A549 (cell line): ENCODE results near the gene DISP3. TPM values are rescaled to one million over a fixed set of nuclear protein-coding genes. Genes with fewer than 3 reads are reported as not detected.

Source experiments
- ATAC-seq, 2 experiments: fragments of 200-7000 bp in 1 of 2; fragments of >200 bp in 1 of 2; cut with Nextera tagmentation in 1 of 2; cut with Tn5 transposase in 1 of 2; 3 replicates each; pipeline versions ENCODE4 v1.8.0 to v1.9.1; 2018 to 2020; ENCODE audit warnings: mild to moderate bottlenecking in 1 of 2, moderate library complexity in 1 of 2
- CTCF ChIA-PET: fragments of 300-600 bp; sonication (Branson Sonifier 250); formaldehyde crosslinking; extraction: SDS; loops from one replicate; lab custom pipeline; 2021; ENCODE audit warnings: antibody characterized with exemption, inconsistent platforms; lab: Yijun Ruan, JAX
- POLR2A ChIA-PET: fragments of 350-600 bp; formaldehyde crosslinking; extraction: SDS; loops from one replicate; lab custom pipeline; 2021; ENCODE audit warnings: antibody characterized with exemption, inconsistent platforms; lab: Yijun Ruan, JAX
- DNase-seq, 2 experiments: peaks; one replicate each; pipeline versions ENCODE4 v3.0.0 to v3.0.0-alpha.2; 2011 to 2016; ENCODE audit warnings: low read depth in 1 of 2, low spot score in 1 of 2
- FAIRE-seq: peaks from 2 replicates; lab custom pipeline; 2011; peaks lifted over from hg19 to GRCh38; lab: Jason Lieb, UNC
- H3K27ac ChIP-seq, 2 experiments: fragments of >200 bp; sonication (Bioruptor Twin); formaldehyde crosslinking; 3 replicates each; pipeline ENCODE4 v1.5.1; 2016 to 2017
- H3K4me1 ChIP-seq: fragments of >200 bp; sonication (Bioruptor Twin); formaldehyde crosslinking; 3 replicates; pipeline ENCODE4 v1.6.1; 2016
- H3K4me2 ChIP-seq: fragments of >200 bp; sonication (Bioruptor Twin); formaldehyde crosslinking; 3 replicates; pipeline ENCODE4 v1.6.1; 2016
- H3K4me3 ChIP-seq: fragments of >200 bp; sonication (Bioruptor Twin); formaldehyde crosslinking; 3 replicates; pipeline ENCODE4 v1.5.1; 2016
- H3K9me3 ChIP-seq: fragments of >200 bp; sonication (Bioruptor Twin); formaldehyde crosslinking; 3 replicates; pipeline ENCODE4 v1.6.1; 2016
- BHLHE40 ChIP-seq: IDR thresholded peaks from 2 replicates; pipeline ENCODE4 v1.6.1; 2012; ENCODE audit warnings: low read depth, low read length, inconsistent platforms
- CEBPB ChIP-seq, 2 experiments: fragments of >200 bp in 1 of 2; sonication (Bioruptor Twin) in 1 of 2; formaldehyde crosslinking in 1 of 2; IDR thresholded peaks; 2 replicates each; pipeline ENCODE4 v1.6.1; 2012 to 2016
- EHMT2 ChIP-seq: fragments of 200-600 bp; sonication (generic); IDR thresholded peaks from 2 replicates; pipeline ENCODE4 v1.6.1; 2016; ENCODE audit warnings: antibody characterized with exemption, low read depth, mild to moderate bottlenecking, moderate library complexity
- ESRRA ChIP-seq: fragments of 150-350 bp; IDR thresholded peaks from 2 replicates; pipeline ENCODE4 v1.6.1; 2014; ENCODE audit warnings: mild to moderate bottlenecking, low read length, borderline replicate concordance
- FOSB ChIP-seq: fragments of 250-450 bp; sonication (Bioruptor Pico); IDR thresholded peaks from 2 replicates; pipeline ENCODE4 v1.5.0; 2020; ENCODE audit warnings: mild to moderate bottlenecking, moderate library complexity
- FOSL2 ChIP-seq, 2 experiments: fragments of 450-650 bp in 1 of 2; fragments of >200 bp in 1 of 2; sonication (Bioruptor Twin) in 1 of 2; formaldehyde crosslinking; IDR thresholded peaks; 2 replicates each; pipeline versions ENCODE4 v1.5.0 to v1.6.1; 2016 to 2020; ENCODE audit warnings: mild to moderate bottlenecking in 1 of 2, moderate library complexity in 1 of 2
- GATA3 ChIP-seq: IDR thresholded peaks from 2 replicates; pipeline ENCODE4 v1.6.1; 2012; ENCODE audit warnings: borderline replicate concordance
- HDAC2 ChIP-seq: fragments of 200-600 bp; sonication (generic); IDR thresholded peaks from 2 replicates; pipeline ENCODE4 v1.6.1; 2016
- HEYL ChIP-seq: fragments of 250-450 bp; sonication (Bioruptor Pico); IDR thresholded peaks from 2 replicates; pipeline ENCODE4 v1.8.0; 2021; ENCODE audit warnings: mild to moderate bottlenecking, moderate library complexity
- HOXA7 ChIP-seq: fragments of 250-450 bp; sonication (Bioruptor Pico); IDR thresholded peaks from 2 replicates; pipeline ENCODE4 v1.5.0; 2020; ENCODE audit warnings: mild to moderate bottlenecking, moderate library complexity
- HOXB13 ChIP-seq: fragments of 250-450 bp; sonication (Bioruptor Pico); IDR thresholded peaks from 2 replicates; pipeline ENCODE4 v1.5.0; 2020; ENCODE audit warnings: low read depth, mild to moderate bottlenecking, moderate library complexity
- HOXB5 ChIP-seq: fragments of 250-450 bp; sonication (Bioruptor Pico); IDR thresholded peaks from 2 replicates; pipeline ENCODE4 v1.5.0; 2020; ENCODE audit warnings: mild to moderate bottlenecking, moderate library complexity
- JUNB ChIP-seq: fragments of >200 bp; sonication (Bioruptor Twin); formaldehyde crosslinking; IDR thresholded peaks from 2 replicates; pipeline ENCODE4 v1.6.1; 2016
- KDM1A ChIP-seq: fragments of 200-600 bp; sonication (generic); IDR thresholded peaks from 2 replicates; pipeline ENCODE4 v1.6.1; 2016; ENCODE audit warnings: low read depth, mild to moderate bottlenecking
- KDM5A ChIP-seq: fragments of 200-600 bp; sonication (generic); IDR thresholded peaks from 2 replicates; pipeline ENCODE4 v1.6.1; 2016; ENCODE audit warnings: antibody characterized with exemption, mild to moderate bottlenecking
- NR3C1 ChIP-seq: fragments of >200 bp; sonication (Bioruptor Twin); formaldehyde crosslinking; IDR thresholded peaks from 3 replicates; pipeline ENCODE4 v1.6.1; 2017
- PHF8 ChIP-seq: fragments of 200-600 bp; sonication (generic); IDR thresholded peaks from 2 replicates; pipeline ENCODE4 v1.6.1; 2016; ENCODE audit warnings: low read depth, mild to moderate bottlenecking, antibody characterized with exemption, moderate library complexity, borderline replicate concordance
- POLR2A ChIP-seq: IDR thresholded peaks from 2 replicates; pipeline ENCODE4 v1.6.1; 2012; ENCODE audit warnings: mild to moderate bottlenecking, low read length
- RCOR1 ChIP-seq: fragments of 150-350 bp; IDR thresholded peaks from 2 replicates; pipeline ENCODE4 v1.6.1; 2014; ENCODE audit warnings: antibody characterized with exemption, low read length, low read depth
- RNF2 ChIP-seq: fragments of 200-600 bp; sonication (generic); IDR thresholded peaks from 2 replicates; pipeline ENCODE4 v1.6.1; 2016; ENCODE audit warnings: low read depth, mild to moderate bottlenecking, antibody characterized with exemption, moderate library complexity, borderline replicate concordance
- SMC3 ChIP-seq: fragments of >200 bp; sonication (Bioruptor Twin); formaldehyde crosslinking; IDR thresholded peaks from 3 replicates; pipeline ENCODE4 v1.6.1; 2018; ENCODE audit warnings: inconsistent platforms
- TP53 ChIP-seq: fragments of 250-450 bp; sonication (Bioruptor Pico); IDR thresholded peaks from 2 replicates; pipeline ENCODE4 v1.5.0; 2021; ENCODE audit warnings: mild to moderate bottlenecking, moderate library complexity
- ZC3H11A ChIP-seq: fragments of 450-650 bp; IDR thresholded peaks from 2 replicates; pipeline ENCODE4 v1.6.1; 2014; ENCODE audit warnings: antibody characterized with exemption, mild to moderate bottlenecking
- WGBS: methylation state at CpG from one replicate; pipeline ENCODE4 v1.1.6; 2017; ENCODE audit errors: missing lambda C conversion rate; 5-methylcytosine and 5-hydroxymethylcytosine counted together
- polyA plus RNA-seq, 4 experiments: library from polyadenylated mRNA; depleted of rRNA in 3 of 4; stranded (reverse); fragments of >200 nt; fragmentation: RNase III in 1 of 4; extraction: RNeasy Plus Mini Kit Qiagen cat#74134 plus additional on column Dnase treatment in 1 of 4; gene quantifications; 2 replicates in 3 of 4; 3 replicates in 1 of 4; pipeline ENCODE4 v1.2.3, GENCODE V29; 2011 to 2017
- TF ChIP-seq, protein P1 (sequence below): IDR thresholded peaks from 2 replicates; pipeline ENCODE4 v1.6.1; 2012
- TF ChIP-seq, protein P2 (sequence below): fragments of 450-650 bp; IDR thresholded peaks from 2 replicates; pipeline ENCODE4 v1.6.1; 2014; ENCODE audit warnings: antibody characterized with exemption
- TF ChIP-seq, protein P3 (sequence below): IDR thresholded peaks from 2 replicates; pipeline ENCODE4 v1.6.1; 2012

DISP3 gene
- polyA plus RNA-seq, 2 of the 4 experiments (the other 2 are of a cell fraction) = 0.09 to 0.22 TPM

DNA sequence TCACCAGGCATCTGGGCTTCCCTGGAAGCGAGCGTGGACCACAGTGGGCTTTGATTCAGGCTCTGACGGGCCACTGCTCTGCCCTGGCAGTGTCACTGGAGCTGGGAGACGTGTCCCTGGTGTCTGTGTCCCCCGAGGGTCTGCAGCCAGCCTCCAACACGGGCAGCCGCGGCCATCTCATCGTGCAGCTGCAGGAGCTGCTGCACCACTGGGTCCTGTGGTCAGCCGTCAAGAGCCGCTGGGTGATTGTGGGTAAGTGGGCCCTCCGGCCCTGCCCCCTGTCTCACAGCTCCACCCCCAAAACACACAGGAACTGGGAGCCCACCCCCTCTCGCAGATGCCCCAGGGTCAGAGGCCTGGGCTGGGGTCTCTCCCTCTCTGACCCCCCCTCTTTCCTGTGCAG, 40.7 kb downstream of the DISP3 start:
- no peak for ATAC-seq

DNA sequence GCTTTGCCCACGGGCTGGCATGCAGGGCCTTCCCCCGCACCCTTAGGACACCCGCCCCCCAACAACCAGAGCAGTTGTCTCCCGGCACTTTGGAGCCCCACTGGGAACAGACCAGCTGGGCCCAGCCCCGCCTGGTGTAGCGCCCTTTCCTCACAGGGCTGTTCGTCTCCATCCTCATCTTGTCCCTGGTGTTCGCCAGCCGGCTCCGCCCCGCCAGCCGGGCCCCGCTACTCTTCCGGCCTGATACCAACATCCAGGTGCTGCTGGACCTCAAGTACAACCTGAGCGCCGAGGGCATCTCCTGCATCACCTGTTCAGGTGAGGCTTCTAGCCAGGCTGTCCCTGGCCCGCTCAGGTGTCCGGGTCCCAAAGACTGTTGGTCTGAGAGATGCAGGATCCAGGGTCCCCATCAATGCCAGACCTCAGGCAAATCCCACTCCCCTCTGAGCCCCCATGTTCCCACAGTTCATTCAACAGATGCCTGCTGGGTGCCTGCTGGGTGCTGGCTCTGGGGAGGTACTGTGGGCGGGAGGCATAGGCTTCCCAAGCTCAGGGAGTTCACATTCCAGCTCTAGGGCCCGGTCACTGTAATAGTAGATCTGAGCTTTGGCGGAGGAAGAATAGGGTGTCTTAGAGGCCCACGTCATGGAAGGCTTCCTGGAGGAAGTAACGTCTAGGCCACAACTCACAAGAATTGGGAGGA, 41.7 kb downstream of the DISP3 start:
- TF ChIP-seq CEBPB (IDR thresholded peaks at IDR 0.05) (no peak), FOSB (CRISPR knock-in tag) (no peak), HDAC2 (no peak), TP53 (CRISPR knock-in tag) (no peak), RNF2 (no peak)
- TF ChIP-seq, all 56 proteins: peak for 0
- H3K4me3 ChIP-seq = no peak overlapping the region
- ChIA-PET CTCF (interaction anchor here (0.6 to 1.1 kb wide), 4 partner anchors 25 to 483 kb away, joined by 3 read pairs; no protein-coding TSS in a partner anchor), POLR2A (no interaction called here)
- no peaks in the 10 kb centered on the region for H3K4me1 ChIP-seq
- FAIRE-seq (no peak), DNase-seq (no peak), ATAC-seq (no peak)
- 57% methylated on average over 9 of the region's 23 CpGs for WGBS
- H3K27ac ChIP-seq = no peak overlapping the region
- no peaks in the 10 kb centered on the region for H3K9me3 ChIP-seq
- H3K4me2 ChIP-seq = no peak overlapping the region

More for the DNA sequence above, 40.7 kb downstream of the DISP3 start:
- Histone ChIP-seq H3K27ac (no peak overlapping the region), H3K4me1 (no peaks in the 10 kb centered on the region), H3K9me3 (no peaks in the 10 kb centered on the region), H3K4me2 (no peak overlapping the region), H3K4me3 (no peak overlapping the region)
- ChIA-PET CTCF (interaction anchor here (1.1 kb wide), 1 partner anchor 34 kb away, joined by 3 read pairs; no protein-coding TSS in a partner anchor), POLR2A (no interaction called here)
- FAIRE-seq (no peak), DNase-seq (no peak)
- TF ChIP-seq POLR2A (no peak), SMC3 (no peak), FOSL2 (IDR thresholded peaks at IDR 0.05) (no peak), FOSL2 (CRISPR knock-in tag; IDR thresholded peaks at IDR 0.05) (no peak), PHF8 (no peak), ZC3H11A (no peak), TP53 (CRISPR knock-in tag) (no peak), BHLHE40 (no peak), HOXB13 (CRISPR knock-in tag) (no peak), HDAC2 (no peak), EHMT2 (no peak), KDM1A (no peak)
- TF ChIP-seq, protein P1, sequence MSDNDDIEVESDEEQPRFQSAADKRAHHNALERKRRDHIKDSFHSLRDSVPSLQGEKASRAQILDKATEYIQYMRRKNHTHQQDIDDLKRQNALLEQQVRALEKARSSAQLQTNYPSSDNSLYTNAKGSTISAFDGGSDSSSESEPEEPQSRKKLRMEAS = no peak
- 58% methylated on average over 3 of the region's 13 CpGs for WGBS

DNA sequence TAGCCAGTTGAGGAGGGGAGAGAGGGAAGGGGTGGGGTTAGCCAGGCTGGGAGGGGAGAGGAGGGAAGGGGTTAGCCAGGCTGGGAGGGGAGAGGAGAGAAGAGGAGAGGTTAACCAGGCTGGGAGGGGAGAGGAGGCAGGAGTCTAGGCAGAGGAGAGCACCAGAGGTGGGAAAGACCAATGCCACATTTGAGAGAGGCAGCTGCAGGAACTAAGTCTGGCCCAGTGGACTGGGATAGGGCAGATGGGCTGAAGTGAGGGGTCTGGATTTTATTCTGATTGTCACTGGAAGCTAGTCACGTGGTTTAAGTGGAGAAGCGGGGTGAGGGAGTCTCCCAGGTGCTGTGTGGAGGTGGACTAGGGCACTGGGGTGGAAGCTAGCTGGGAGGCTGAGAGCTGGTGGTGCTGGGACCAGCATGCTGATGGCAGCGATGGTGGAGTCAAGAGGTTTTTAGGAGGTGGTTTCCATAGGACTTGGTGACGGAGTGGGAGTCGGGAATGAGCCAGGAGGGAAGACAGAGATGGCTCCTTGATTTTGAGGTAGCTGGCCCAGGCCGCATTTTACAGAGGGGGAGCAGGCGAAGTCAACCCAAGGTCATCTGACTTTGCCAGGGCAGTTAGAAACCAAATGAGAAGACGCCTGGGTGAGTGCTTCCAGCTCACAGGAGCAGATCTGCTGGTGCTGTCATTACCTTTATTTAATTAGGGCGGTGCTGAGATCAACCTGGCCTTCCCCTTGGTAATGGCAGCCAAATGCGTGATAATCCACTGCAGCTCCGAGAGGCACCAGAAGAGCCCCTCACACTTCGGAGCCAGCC, 42.8 kb downstream of the DISP3 start:
- Histone ChIP-seq H3K4me2 (no peak overlapping the region), H3K9me3 (no peaks in the 10 kb centered on the region), H3K4me3 (no peak overlapping the region), H3K4me1 (no peaks in the 10 kb centered on the region), H3K27ac (no peak overlapping the region)
- POLR2A ChIA-PET = no interaction called here
- CTCF ChIA-PET = no interaction called here
- ATAC-seq (no peak; a peak in 1 of 6 replicates), FAIRE-seq (no peak), DNase-seq (no peak)
- WGBS = 68% methylated on average over 11 of the region's 12 CpGs
- no peak for TF ChIP-seq HOXB5 (CRISPR knock-in tag)
- no peak for TF ChIP-seq ESRRA
- TF ChIP-seq NR3C1 = no peak
- no peak for TF ChIP-seq HOXA7
- TF ChIP-seq GATA3 = no peak
- TF ChIP-seq RCOR1 = no peak
- TF ChIP-seq HEYL (CRISPR knock-in tag) = no peak
- TF ChIP-seq, protein P2, sequence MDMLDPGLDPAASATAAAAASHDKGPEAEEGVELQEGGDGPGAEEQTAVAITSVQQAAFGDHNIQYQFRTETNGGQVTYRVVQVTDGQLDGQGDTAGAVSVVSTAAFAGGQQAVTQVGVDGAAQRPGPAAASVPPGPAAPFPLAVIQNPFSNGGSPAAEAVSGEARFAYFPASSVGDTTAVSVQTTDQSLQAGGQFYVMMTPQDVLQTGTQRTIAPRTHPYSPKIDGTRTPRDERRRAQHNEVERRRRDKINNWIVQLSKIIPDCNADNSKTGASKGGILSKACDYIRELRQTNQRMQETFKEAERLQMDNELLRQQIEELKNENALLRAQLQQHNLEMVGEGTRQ = no peak
- no peak for TF ChIP-seq HOXB13 (CRISPR knock-in tag)
- TF ChIP-seq, protein P3, sequence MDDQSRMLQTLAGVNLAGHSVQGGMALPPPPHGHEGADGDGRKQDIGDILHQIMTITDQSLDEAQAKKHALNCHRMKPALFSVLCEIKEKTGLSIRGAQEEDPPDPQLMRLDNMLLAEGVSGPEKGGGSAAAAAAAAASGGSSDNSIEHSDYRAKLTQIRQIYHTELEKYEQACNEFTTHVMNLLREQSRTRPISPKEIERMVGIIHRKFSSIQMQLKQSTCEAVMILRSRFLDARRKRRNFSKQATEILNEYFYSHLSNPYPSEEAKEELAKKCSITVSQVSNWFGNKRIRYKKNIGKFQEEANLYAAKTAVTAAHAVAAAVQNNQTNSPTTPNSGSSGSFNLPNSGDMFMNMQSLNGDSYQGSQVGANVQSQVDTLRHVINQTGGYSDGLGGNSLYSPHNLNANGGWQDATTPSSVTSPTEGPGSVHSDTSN = no peak
- TF ChIP-seq KDM5A = no peak
- no peak for TF ChIP-seq JUNB
